GM21723 (cell line): ENCODE data around the gene GRAP2.
A peak's percentile ranks its signal among the peaks of the same experiment; 100 is the strongest.

ENCODE experiments used
- ATAC-seq: cut with Tn5 transposase; IDR thresholded peaks from one replicate; pipeline ENCODE4 v1.9.1; 2021; ENCODE audit warnings: mild to moderate bottlenecking, moderate library complexity; ENCODE audit not compliant: unreplicated experiment

Gene GRAP2

DNA sequence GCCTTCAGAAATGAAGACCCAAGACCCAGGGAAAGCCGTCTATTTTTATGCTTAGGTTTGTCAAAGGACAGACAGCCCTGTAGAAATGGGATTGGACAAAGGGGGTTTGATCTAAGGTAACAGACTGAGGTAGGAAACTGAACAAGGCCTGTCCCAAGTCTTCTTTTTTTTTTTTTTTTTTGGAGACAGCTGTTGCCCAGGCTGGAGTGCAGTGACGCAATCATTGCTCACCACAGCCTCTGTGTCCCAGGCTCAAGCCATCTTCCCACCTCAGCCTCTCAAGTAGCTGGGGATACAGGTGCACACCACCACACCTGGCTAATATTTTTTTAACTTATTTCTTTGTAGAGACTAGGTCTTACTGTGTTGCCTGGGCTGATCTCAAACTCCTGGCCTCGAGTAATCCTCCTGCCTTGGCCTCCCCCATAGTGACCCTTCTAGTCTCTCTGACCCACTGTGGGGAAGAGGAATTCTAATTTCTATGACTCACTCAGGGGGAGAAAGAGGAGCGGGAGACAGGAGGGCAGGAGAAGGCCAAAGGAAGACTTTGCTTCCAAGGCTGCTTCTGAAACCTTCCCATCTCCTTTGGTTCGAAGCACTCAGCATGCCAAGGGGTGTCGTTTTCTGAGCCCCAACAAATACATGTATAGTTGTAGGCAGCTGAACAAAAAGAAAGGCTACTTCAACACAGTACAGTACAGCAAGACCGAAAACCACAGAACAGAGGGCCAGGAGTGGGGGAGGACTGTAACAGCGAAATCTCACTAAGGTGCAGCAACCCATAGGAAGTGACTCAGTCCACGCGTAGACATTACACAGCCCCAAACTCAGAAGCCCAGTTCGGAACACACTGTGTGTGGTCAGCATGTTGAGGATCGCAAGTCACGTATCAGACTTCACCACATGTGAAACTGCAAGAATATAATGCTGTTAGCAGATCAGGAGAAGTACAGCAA lies 60.2 kb downstream of the GRAP2 start:
- peak; percentile 82 for ATAC-seq

DNA sequence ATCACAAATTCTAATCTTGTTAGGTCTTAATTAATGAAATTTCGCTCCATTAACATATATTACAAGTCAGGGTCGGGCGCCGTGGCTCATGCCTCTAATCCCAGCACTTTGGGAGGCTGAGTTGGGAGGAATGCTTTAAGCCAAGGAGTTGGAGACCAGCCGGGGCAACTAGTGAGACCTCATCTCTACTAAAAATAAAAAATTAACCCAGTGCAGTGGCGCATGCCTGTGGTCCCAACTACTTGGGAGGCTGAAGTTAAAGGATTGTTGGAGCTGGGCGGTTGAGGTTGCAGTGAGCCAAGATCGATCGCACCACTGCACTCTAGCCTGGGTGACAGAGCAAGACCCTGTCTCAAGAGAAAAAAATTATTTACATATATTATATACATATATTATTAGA lies 61.2 kb downstream of the GRAP2 start:
- ATAC-seq, result no peak

GRCh38 chr22:39965748-39966147 lies 64.9 kb downstream of the GRAP2 start:
- ATAC-seq, result no peak

DNA sequence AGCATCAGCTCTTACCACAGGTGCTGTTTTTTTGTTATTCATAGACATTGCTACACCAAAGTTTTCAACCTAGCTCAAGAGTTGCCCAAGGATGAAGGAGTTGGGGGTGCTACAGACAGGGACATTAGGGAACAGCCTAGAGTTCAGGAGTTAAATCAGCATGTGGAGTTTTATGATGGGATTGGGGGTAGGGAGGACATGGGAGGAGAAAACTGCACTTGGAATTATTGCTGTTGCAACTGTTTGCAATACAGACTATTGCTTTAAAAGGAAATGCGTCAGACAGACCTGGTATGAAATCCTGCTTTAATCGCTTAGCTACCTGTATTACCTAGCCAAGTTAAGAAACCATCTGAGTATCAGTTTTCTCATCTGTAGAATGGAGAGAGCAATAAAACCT lies 65.6 kb downstream of the GRAP2 start:
- ATAC-seq, result no peak

- no peak for ATAC-seq
These were observed 66.4 kb downstream of the GRAP2 start for GRCh38 chr22:39967103-39967829.

GRCh38 chr22:39967996-39968972 lies 67.4 kb downstream of the GRAP2 start:
- ATAC-seq, result no peak

GRCh38 chr22:39970742-39971141 lies 69.9 kb downstream of the GRAP2 start:
- ATAC-seq, result no peak

GRCh38 chr22:39972641-39973040 lies 71.8 kb downstream of the GRAP2 start:
- ATAC-seq, result no peak

GRCh38 chr22:39973656-39974055 lies 72.8 kb downstream of the GRAP2 start:
- no peak for ATAC-seq

DNA sequence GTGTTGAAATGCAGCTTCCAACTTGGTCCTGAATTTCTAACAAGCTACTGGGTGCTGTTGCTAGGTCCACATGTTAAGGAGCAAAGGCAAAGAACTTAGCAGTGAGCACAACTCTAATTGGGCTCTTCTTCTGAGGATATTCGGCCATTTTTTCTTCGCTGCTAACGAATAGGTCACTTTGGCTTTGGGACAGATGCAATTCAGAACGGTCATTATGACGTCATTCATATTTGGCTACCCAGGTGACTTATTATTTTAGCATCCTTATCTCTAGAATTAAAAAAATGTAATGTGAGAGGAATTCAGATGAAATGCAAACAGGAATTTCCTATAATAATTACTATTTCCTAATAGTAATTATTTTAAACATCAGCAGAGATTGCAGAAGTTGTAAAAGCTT lies 73.2 kb downstream of the GRAP2 start:
- no peak for ATAC-seq

DNA sequence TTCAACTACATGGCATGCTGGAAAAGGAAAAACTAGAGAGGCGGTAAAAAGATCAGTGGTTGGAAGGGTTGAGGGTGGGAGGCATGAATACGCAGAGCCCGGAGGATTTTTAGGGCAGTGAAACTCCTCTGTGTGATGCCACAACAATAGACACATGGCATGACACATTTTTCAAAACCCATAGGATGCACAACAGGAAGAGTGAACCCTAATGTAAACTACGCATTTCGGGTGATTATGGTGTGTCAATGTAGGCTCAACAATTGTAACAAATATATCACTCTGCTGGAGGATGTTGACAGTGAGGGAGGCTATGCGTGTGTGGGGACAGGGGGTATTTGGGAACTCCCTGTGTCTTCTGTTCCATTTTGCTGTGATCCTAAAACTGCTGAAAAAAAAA lies 78.2 kb downstream of the GRAP2 start:
- no peak for ATAC-seq

GRCh38 chr22:39979458-39979857 lies 78.6 kb downstream of the GRAP2 start:
- ATAC-seq, result no peak

DNA sequence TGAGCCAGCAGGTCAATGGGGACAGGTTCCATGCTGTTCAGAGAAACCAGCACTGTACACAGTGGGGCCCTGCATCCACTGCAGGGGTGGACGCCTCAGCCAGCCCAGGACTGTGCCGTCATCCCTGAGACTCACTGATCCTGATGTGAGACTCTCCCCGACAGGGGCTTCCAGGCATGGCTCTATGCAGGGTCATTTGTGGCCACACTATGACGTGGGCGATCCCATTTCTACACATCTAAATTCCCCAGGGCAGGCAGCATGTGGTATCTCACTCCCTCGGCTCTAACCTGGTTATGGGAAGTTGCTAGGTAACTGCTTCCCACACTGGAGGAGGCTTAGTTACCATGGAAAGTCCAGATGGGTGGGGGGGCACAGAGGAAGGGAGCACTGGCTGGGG lies 79.7 kb downstream of the GRAP2 start:
- ATAC-seq, result no peak

DNA sequence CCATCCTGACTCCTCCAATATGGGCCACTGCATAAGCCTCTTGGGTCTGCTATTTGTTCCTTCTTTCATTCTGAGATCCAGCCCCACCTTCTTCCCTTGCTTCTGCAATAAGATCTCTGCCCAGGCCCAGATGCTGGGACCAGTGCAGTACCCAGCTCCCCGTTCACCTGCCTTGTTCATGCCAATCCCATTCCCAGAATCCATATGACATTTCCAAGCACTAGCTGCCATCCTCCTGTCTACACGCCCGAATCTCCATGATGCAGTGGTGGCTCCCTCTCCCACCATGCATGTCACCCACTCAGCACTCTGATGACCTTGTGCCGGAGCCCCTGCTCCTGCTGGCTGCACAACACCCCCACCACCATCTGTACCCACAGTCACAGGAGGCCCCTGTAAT lies 82.5 kb downstream of the GRAP2 start:
- ATAC-seq, result no peak

- no peak for ATAC-seq
These were observed 83.1 kb downstream of the GRAP2 start for GRCh38 chr22:39984006-39984405.

DNA sequence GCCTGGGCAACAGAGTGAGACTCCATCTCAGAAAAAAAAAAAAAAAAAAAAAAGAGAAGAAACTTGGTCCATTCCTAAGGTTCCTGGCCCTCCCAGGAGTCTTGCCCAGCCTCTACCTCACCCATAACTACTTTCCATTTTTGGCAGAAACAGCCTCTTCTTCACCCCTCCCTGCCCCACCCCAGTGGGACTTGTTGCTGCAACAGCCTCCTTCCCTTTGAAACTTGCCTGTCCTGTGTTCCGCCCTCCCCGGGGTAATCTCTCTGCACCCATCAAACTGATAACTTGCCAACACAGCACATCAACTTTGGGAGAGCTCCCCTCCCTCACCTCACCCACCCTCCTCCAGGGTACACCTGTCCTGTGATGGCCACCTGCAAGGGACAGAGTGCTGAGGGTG lies 83.9 kb downstream of the GRAP2 start:
- no peak for ATAC-seq

GRCh38 chr22:39985383-39986035 lies 84.6 kb downstream of the GRAP2 start:
- no peak for ATAC-seq

DNA sequence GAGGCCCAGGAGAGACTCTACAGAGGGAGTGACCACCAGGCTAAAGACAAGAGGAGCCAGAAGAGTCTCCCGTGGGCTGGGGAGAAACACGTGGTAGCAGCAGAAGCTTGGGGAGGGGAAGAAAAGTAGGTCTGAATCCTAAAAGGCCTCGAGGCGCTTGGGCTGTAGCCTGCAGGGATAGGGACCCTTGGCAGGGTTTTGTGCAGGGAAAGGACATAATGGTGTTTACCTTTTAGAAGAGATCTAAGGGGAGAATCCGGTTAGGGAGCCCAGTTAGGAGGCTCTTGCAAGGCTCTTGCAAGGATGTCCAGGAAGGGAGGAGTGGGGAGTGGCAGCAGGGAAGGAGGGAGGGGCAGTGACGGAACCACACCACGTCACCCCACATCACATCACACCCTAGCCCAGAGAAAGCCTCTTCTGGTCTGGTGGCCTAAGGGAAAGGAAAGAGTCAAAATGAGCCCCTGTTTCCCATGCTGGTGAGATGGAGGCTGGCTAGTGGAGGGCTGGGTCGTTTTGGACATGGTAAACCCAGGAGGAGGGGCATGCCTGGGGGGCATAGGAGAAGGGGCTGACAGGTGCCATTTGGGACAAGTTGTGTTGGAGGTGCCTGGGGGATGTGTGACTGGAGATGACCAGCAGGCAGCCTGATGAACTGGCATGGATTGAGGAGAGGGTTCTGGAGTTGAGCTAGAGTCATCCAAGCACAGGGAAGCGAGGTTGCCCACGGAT lies 87.7 kb downstream of the GRAP2 start:
- no peak for ATAC-seq

DNA sequence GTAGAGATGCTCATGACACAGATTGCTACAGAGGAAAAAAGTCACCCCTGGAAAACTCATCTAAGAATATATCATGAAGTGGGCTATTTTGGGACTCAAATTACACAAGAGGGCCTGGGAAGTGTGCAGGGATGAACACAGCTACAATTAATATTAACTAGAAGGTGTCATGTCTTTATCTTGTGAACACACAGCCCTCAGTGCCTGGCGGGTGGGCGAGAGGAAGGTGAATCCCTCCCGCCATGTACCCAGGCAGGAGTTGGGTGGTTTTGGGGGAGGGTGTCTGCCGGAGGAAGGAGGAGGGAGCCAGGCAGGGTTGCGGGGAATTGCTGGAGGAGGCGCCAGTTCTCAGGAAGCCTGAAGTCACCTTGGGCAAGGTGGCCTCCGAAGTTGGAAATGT lies 88.7 kb downstream of the GRAP2 start:
- no peak for ATAC-seq

DNA sequence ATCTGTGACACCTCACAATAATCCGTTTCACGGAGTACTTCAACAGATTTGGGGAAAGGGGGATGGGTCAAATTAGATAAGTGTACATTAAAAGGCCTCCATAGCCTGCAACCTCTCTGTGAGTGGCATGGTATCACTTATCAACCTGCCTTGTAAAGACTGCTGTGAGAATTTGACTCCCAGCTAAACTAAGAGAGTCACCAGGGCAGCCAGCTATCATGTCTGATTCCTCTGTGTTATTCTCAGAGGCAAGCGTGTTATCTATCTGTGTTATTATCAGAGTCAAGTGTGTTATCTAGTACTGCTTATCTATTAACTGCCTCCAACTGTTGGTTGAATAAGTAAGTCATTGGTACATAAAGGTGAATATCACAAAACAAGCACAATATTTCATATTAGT lies 89.8 kb downstream of the GRAP2 start:
- ATAC-seq, result no peak
